ENCODE measurements around the gene PCYT1A. TPM values are rescaled to one million over a fixed set of nuclear protein-coding genes. Genes with fewer than 3 reads are reported as not detected.

PCYT1A gene
- total and polyA plus RNA-seq, 2 experiments from 2014 or later, result 38.3 to 96.3 TPM

- DNase-seq, result peak; percentile 53
- Histone ChIP-seq H3F3A (ENCODE audit: insufficient read depth) (no peaks in the 10 kb centered on the region), H3K9me3 (ENCODE audit: low read depth) (no peaks in the 10 kb centered on the region), H3K27ac (no peak overlapping the region), H3K9me2 (ENCODE audit: insufficient read depth) (no peaks in the 10 kb centered on the region), H3K9ac (no peak overlapping the region), H4K20me1 (ENCODE audit: insufficient read depth) (no peaks in the 10 kb centered on the region), H3K4me2 (ENCODE audit: unreplicated experiment) (no peak overlapping the region), H2AFZ (no peak overlapping the region), H3K36me3 (ENCODE audit: low read depth) (no peaks in the 10 kb centered on the region), H3K4me3 (no peak overlapping the region), H3K79me2 (ENCODE audit: insufficient read depth) (no peaks in the 10 kb centered on the region), H3K27me3 (replicated peaks; ENCODE audit: insufficient read depth) (no peaks in the 10 kb centered on the region), H3K4me1 (ENCODE audit: insufficient read depth) (no peaks in the 10 kb centered on the region)
- in situ Hi-C loops (cut with MboI), result no loop called here
- WGBS, 2 experiments (ENCODE audit: low coverage in 1 of 2, low lambda C conversion rate in 2 of 2, missing lambda C conversion rate in 2 of 2), result 35 to 37% methylated on average over 24 of the region's 24 CpGs
- TF ChIP-seq EZH2phosphoT487 (IDR thresholded peaks at IDR 0.05; ENCODE audit: insufficient read depth, low read depth) (no peak), EZH2 (IDR thresholded peaks at IDR 0.05; ENCODE audit: insufficient read depth, poor library complexity, severe bottlenecking) (no peak)
Measured at GRCh38 chr3:196227629-196228493, 59.7 kb downstream of the PCYT1A start.

- WGBS, 2 experiments (ENCODE audit: low coverage in 1 of 2, low lambda C conversion rate in 2 of 2, missing lambda C conversion rate in 2 of 2), result 63 to 68% methylated on average over 10 to 14 of the region's 14 CpGs
- no peak overlapping the region for H2AFZ ChIP-seq
- no peaks in the 10 kb centered on the region for H4K20me1 ChIP-seq (ENCODE audit: insufficient read depth)
- no peaks in the 10 kb centered on the region for H3K79me2 ChIP-seq (ENCODE audit: insufficient read depth)
- H3K4me1 ChIP-seq (ENCODE audit: insufficient read depth), result no peaks in the 10 kb centered on the region
- H3F3A ChIP-seq (ENCODE audit: insufficient read depth), result no peaks in the 10 kb centered on the region
- DNase-seq, result no peak
- no peak overlapping the region for H3K27ac ChIP-seq
- no peaks in the 10 kb centered on the region for H3K36me3 ChIP-seq (ENCODE audit: low read depth)
- H3K4me2 ChIP-seq (ENCODE audit: unreplicated experiment), result no peak overlapping the region
- H3K9me3 ChIP-seq (ENCODE audit: low read depth), result no peaks in the 10 kb centered on the region
- H3K9me2 ChIP-seq (ENCODE audit: insufficient read depth), result no peaks in the 10 kb centered on the region
- no peak overlapping the region for H3K4me3 ChIP-seq
- no peaks in the 10 kb centered on the region for H3K27me3 ChIP-seq (replicated peaks; ENCODE audit: insufficient read depth)
- no peak for TF ChIP-seq EZH2 (IDR thresholded peaks at IDR 0.05; ENCODE audit: insufficient read depth, poor library complexity, severe bottlenecking)
- TF ChIP-seq EZH2phosphoT487 (IDR thresholded peaks at IDR 0.05; ENCODE audit: insufficient read depth, low read depth), result no peak
- in situ Hi-C loops (cut with MboI), result no loop called here
- no peak overlapping the region for H3K9ac ChIP-seq
Measured at GRCh38 chr3:196227121-196227561, 60.4 kb downstream of the PCYT1A start.

GRCh38 chr3:196225763-196226364 lies 61.7 kb downstream of the PCYT1A start:
- H3K27me3 ChIP-seq (replicated peaks; ENCODE audit: insufficient read depth), result no peaks in the 10 kb centered on the region
- H3K4me3 ChIP-seq, result no peak overlapping the region
- in situ Hi-C loops (cut with MboI), result no loop called here
- no peak overlapping the region for H3K4me2 ChIP-seq (ENCODE audit: unreplicated experiment)
- WGBS, 2 experiments (ENCODE audit: low coverage in 1 of 2, low lambda C conversion rate in 2 of 2, missing lambda C conversion rate in 2 of 2), result 83 to 86% methylated on average over 15 of the region's 15 CpGs
- H3F3A ChIP-seq (ENCODE audit: insufficient read depth), result no peaks in the 10 kb centered on the region
- H3K9ac ChIP-seq, result no peak overlapping the region
- H3K9me3 ChIP-seq (ENCODE audit: low read depth), result no peaks in the 10 kb centered on the region
- no peak for DNase-seq
- H3K4me1 ChIP-seq (ENCODE audit: insufficient read depth), result no peaks in the 10 kb centered on the region
- no peaks in the 10 kb centered on the region for H3K9me2 ChIP-seq (ENCODE audit: insufficient read depth)
- H2AFZ ChIP-seq, result no peak overlapping the region
- TF ChIP-seq EZH2phosphoT487 (IDR thresholded peaks at IDR 0.05; ENCODE audit: insufficient read depth, low read depth) (no peak), EZH2 (IDR thresholded peaks at IDR 0.05; ENCODE audit: insufficient read depth, poor library complexity, severe bottlenecking) (no peak)
- no peaks in the 10 kb centered on the region for H3K36me3 ChIP-seq (ENCODE audit: low read depth)
- no peak overlapping the region for H3K27ac ChIP-seq
- H4K20me1 ChIP-seq (ENCODE audit: insufficient read depth), result no peaks in the 10 kb centered on the region
- no peaks in the 10 kb centered on the region for H3K79me2 ChIP-seq (ENCODE audit: insufficient read depth)

- Histone ChIP-seq H3K27me3 (replicated peaks; ENCODE audit: insufficient read depth) (no peaks in the 10 kb centered on the region), H3K9ac (no peak overlapping the region), H4K20me1 (ENCODE audit: insufficient read depth) (no peaks in the 10 kb centered on the region), H2AFZ (no peak overlapping the region), H3K4me1 (ENCODE audit: insufficient read depth) (no peaks in the 10 kb centered on the region), H3K36me3 (ENCODE audit: low read depth) (no peaks in the 10 kb centered on the region), H3K9me2 (ENCODE audit: insufficient read depth) (no peaks in the 10 kb centered on the region), H3K4me2 (ENCODE audit: unreplicated experiment) (no peak overlapping the region), H3K9me3 (ENCODE audit: low read depth) (no peaks in the 10 kb centered on the region), H3K79me2 (ENCODE audit: insufficient read depth) (no peaks in the 10 kb centered on the region), H3F3A (ENCODE audit: insufficient read depth) (no peaks in the 10 kb centered on the region), H3K4me3 (no peak overlapping the region), H3K27ac (no peak overlapping the region)
- DNase-seq, result no peak
- no peak for TF ChIP-seq EZH2 (IDR thresholded peaks at IDR 0.05; ENCODE audit: insufficient read depth, poor library complexity, severe bottlenecking)
- no peak for TF ChIP-seq EZH2phosphoT487 (IDR thresholded peaks at IDR 0.05; ENCODE audit: insufficient read depth, low read depth)
- in situ Hi-C loops (cut with MboI), result no loop called here
- 89 to 91% methylated on average over 10 of the region's 10 CpGs for WGBS, 2 experiments (ENCODE audit: low coverage in 1 of 2, low lambda C conversion rate in 2 of 2, missing lambda C conversion rate in 2 of 2)
Measured at GRCh38 chr3:196225086-196225485, 62.4 kb downstream of the PCYT1A start.

Measured in GM23248 (cell line).